HCT116 (cell line): ENCODE measurements around the gene PAEP. TPM values are rescaled to one million over a fixed set of nuclear protein-coding genes. Genes with fewer than 3 reads are reported as not detected.

Source experiments
- ATAC-seq: fragments of 200-7000 bp; cut with Tn5 transposase; 2 replicates; pipeline ENCODE4 v1.9.1; 2020; ENCODE audit warnings: mild to moderate bottlenecking, moderate library complexity
- BruUV-seq: library from RNA; stranded (reverse); fragments of 400-500 nt; replicated peaks from 2 replicates; lab custom pipeline; 2021; lab: Mats Ljungman, UMichigan
- CTCF ChIA-PET: fragments of 300-600 bp; sonication (Branson Sonifier 250); formaldehyde crosslinking; loops from one replicate; lab custom pipeline; 2021; ENCODE audit warnings: antibody characterized with exemption; lab: Charles Lee
- POLR2A ChIA-PET: fragments of 300-600, 350-600 bp; sonication (Branson Sonifier 250); formaldehyde crosslinking; loops from one replicate; lab custom pipeline; 2021; ENCODE audit warnings: antibody characterized with exemption; lab: Charles Lee
- RAD21 ChIA-PET, 2 experiments: fragments of 300-600 bp; sonication (Branson Sonifier 250); formaldehyde crosslinking; loops; one replicate each; lab custom pipeline; 2023; ENCODE audit warnings: low total read pairs in 2 of 2; ENCODE audit not compliant: uncharacterized antibody in 2 of 2, unreplicated experiment in 2 of 2, low non-redundant PET in 1 of 2; lab: Charles Lee
- DNase-seq: peaks from one replicate; pipeline ENCODE4 v3.0.0-alpha.2; 2010; ENCODE audit warnings: low read depth, low spot score
- H2AFZ ChIP-seq: fragments of 200-600 bp; shearing (Covaris generic), sonication (generic); 2 replicates; pipeline ENCODE4 v1.6.1; 2017; ENCODE audit warnings: low read depth, mixed run types, mixed read lengths, antibody characterized with exemption, low read length; ENCODE audit not compliant: poor library complexity, severe bottlenecking
- H3K27ac ChIP-seq: 2 replicates; pipeline ENCODE4 v1.5.1; 2012; ENCODE audit warnings: low read depth, low read length
- H3K27me3 ChIP-seq: fragments of 200-600 bp; sonication (generic); 2 replicates; pipeline ENCODE4 v1.6.1; 2016; ENCODE audit warnings: mixed run types, low read length, mixed read lengths; ENCODE audit not compliant: insufficient read depth
- H3K36me3 ChIP-seq, 2 experiments: fragments of 200-500 bp in 1 of 2; fragments of 200-600 bp in 1 of 2; sonication (Bioruptor generic) in 1 of 2; sonication (generic) in 1 of 2; 2 replicates each; pipeline versions ENCODE4 v1.5.1 to v1.6.1; 2014 to 2016; ENCODE audit warnings: low read length in 2 of 2, inconsistent platforms in 1 of 2, mixed read lengths in 1 of 2, mixed run types in 1 of 2; ENCODE audit not compliant: insufficient read depth in 2 of 2, control insufficient read depth in 1 of 2
- H3K4me1 ChIP-seq, 2 experiments: fragments of 200-600 bp in 1 of 2; sonication (generic) in 1 of 2; 2 replicates each; pipeline versions ENCODE4 v1.5.1 to v1.6.1; 2012 to 2017; ENCODE audit warnings: low read length in 2 of 2, inconsistent platforms in 1 of 2, mild to moderate bottlenecking in 1 of 2, mixed read lengths in 1 of 2, mixed run types in 1 of 2, moderate library complexity in 1 of 2; ENCODE audit not compliant: insufficient read depth in 2 of 2, control insufficient read depth in 1 of 2
- H3K4me2 ChIP-seq: fragments of 200-600 bp; sonication (generic); 2 replicates; pipeline ENCODE4 v1.6.1; 2017; ENCODE audit warnings: mixed run types, low read length, mixed read lengths
- H3K4me3 ChIP-seq, 2 experiments: fragments of 200-600 bp in 1 of 2; sonication (generic) in 1 of 2; replicated peaks in 1 of 2; 2 replicates each; pipeline ENCODE4 v1.5.1; 2011 to 2016; ENCODE audit warnings: low read length in 2 of 2, control low read depth in 1 of 2, low read depth in 1 of 2, mild to moderate bottlenecking in 1 of 2, mixed read lengths in 1 of 2, mixed run types in 1 of 2
- H3K79me2 ChIP-seq: fragments of 200-600 bp; sonication (generic); 2 replicates; pipeline ENCODE4 v1.6.1; 2017; ENCODE audit warnings: mild to moderate bottlenecking, mixed run types, low read length, moderate library complexity, mixed read lengths; ENCODE audit not compliant: insufficient read depth
- H3K9ac ChIP-seq: fragments of 200-600 bp; sonication (generic); 2 replicates; pipeline ENCODE4 v1.6.1; 2016; ENCODE audit warnings: low read length, mixed read lengths
- H3K9me2 ChIP-seq: fragments of 200-600 bp; sonication (generic), shearing (Covaris generic); 2 replicates; pipeline ENCODE4 v1.6.1; 2017; ENCODE audit warnings: mixed run types, mild to moderate bottlenecking, moderate library complexity; ENCODE audit not compliant: insufficient read depth
- H3K9me3 ChIP-seq, 2 experiments: fragments of 200-500 bp in 1 of 2; fragments of 200-600 bp in 1 of 2; sonication (Bioruptor generic) in 1 of 2; sonication (generic) in 1 of 2; 2 replicates each; pipeline ENCODE4 v1.6.1; 2014 to 2017; ENCODE audit warnings: low read length in 2 of 2, mixed read lengths in 2 of 2, inconsistent platforms in 1 of 2, low read depth in 1 of 2, mild to moderate bottlenecking in 1 of 2, mixed run types in 1 of 2, moderate library complexity in 1 of 2; ENCODE audit not compliant: control insufficient read depth in 1 of 2, insufficient read depth in 1 of 2
- H4K20me1 ChIP-seq: fragments of 200-600 bp; sonication (generic), shearing (Covaris generic); 2 replicates; pipeline ENCODE4 v1.6.1; 2017; ENCODE audit warnings: mixed run types, mild to moderate bottlenecking, moderate library complexity; ENCODE audit not compliant: insufficient read depth
- CBX3 ChIP-seq: IDR thresholded peaks from 2 replicates; pipeline ENCODE4 v1.6.1; 2012; ENCODE audit warnings: low read depth
- EGR1 ChIP-seq: IDR thresholded peaks from 2 replicates; pipeline ENCODE4 v1.6.1; 2012; ENCODE audit warnings: low read depth
- EZH2phosphoT487 ChIP-seq: fragments of 200-600 bp; IDR thresholded peaks from 2 replicates; pipeline ENCODE4 v1.6.1; 2018; ENCODE audit warnings: antibody characterized with exemption, borderline replicate concordance
- JUND ChIP-seq: IDR thresholded peaks from 2 replicates; pipeline ENCODE4 v1.6.1; 2012
- SIN3A ChIP-seq: IDR thresholded peaks from 2 replicates; pipeline ENCODE4 v1.6.1; 2012; ENCODE audit warnings: low read depth
- SRF ChIP-seq: IDR thresholded peaks from 2 replicates; pipeline ENCODE4 v1.6.1; 2012; ENCODE audit warnings: low read depth
- TCF7L2 ChIP-seq: IDR thresholded peaks from 2 replicates; pipeline ENCODE4 v1.7.0; 2011; ENCODE audit warnings: borderline replicate concordance, inconsistent platforms; ENCODE audit not compliant: insufficient read depth, insufficient read length; ENCODE audit errors: extremely low read depth
- YY1 ChIP-seq: IDR thresholded peaks from 2 replicates; pipeline ENCODE4 v1.6.1; 2011; ENCODE audit warnings: low read length, low read depth, moderate library complexity, mild to moderate bottlenecking; ENCODE audit not compliant: insufficient replicate concordance; ENCODE audit errors: extremely low read depth
- ZFX ChIP-seq: fragments of 450-650 bp; IDR thresholded peaks from 2 replicates; pipeline ENCODE4 v1.6.1; 2017
- intact Hi-C: fragments of 100-400 bp; cut with micrococcal nuclease; formaldehyde crosslinking; loops from 2 replicates; pipeline ENCODE4 v1.10.0; 2022
- total RNA-seq: library from RNA; stranded (reverse); gene quantifications from one replicate; pipeline ENCODE4 v1.2.1, GENCODE V29; 2021; ENCODE audit not compliant: unreplicated experiment
- TF ChIP-seq, protein P1 (sequence below): IDR thresholded peaks from 2 replicates; pipeline ENCODE4 v1.6.1; 2012
- TF ChIP-seq, protein P2 (sequence below): IDR thresholded peaks from 2 replicates; pipeline ENCODE4 v1.6.1; 2012
- TF ChIP-seq, protein P3 (sequence below), 3 experiments: fragments of 200-600 bp in 1 of 3; sonication (generic) in 1 of 3; IDR thresholded peaks in 2 of 3; conservative IDR thresholded peaks in 1 of 3; 2 replicates each; pipeline ENCODE4 v1.5.1; 2012 to 2017; ENCODE audit warnings: low read depth in 2 of 3, low read length in 2 of 3, antibody characterized with exemption in 1 of 3, borderline replicate concordance in 1 of 3, control low read depth in 1 of 3, mild to moderate bottlenecking in 1 of 3, mixed read lengths in 1 of 3, mixed run types in 1 of 3, moderate library complexity in 1 of 3; ENCODE audit not compliant: insufficient read depth in 1 of 3

Gene PAEP
- total RNA-seq, 1 experiment from 2014 or later, result not detected

DNA sequence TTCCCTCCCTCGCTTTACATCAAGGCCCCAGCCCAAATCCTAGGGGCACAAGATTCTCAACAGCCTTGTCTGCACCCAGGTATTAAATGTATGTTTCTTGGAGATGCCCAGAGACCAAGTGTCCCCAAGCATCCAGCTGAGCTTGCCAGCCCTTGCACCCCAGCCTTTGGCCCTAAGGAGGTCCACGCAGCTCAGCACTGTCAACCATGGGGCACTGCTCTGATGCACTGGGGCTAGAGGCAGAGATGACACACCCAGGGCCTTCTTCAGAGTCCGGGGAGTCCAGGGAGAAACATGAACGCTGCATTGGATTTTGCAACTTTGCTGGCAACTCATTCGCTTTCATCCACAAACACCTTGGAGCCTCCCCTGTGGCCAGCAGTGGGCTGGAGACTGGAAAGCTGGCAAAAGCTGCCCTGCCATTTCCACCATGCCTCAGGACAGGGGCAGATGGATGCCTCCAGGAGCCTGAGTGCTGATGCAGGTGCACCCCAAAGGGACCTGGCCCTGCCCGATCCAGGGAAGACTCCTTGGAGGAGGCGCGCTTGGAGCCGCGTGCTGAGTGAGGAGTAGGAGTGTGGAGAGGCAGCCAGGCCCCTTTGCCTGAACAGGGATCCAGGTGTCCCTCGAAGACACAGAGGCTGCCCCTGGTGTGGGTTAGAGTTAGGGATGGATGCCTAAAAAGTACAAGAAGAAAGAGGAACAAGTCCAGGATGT, 19.3 kb downstream of the PAEP start:
- H4K20me1 ChIP-seq, result no peaks in the 10 kb centered on the region
- no peaks in the 10 kb centered on the region for H3K9me3 ChIP-seq
- H3K27me3 ChIP-seq, result peaks cover 6% of the 10 kb centered on the region; the same call in 1 of the 2 replicates
- H3K9me2 ChIP-seq, result no peaks in the 10 kb centered on the region
- no peak overlapping the region for H3K9ac ChIP-seq
- no peaks in the 10 kb centered on the region for H3K79me2 ChIP-seq
- intact Hi-C loops, result no loop called here
- ChIA-PET POLR2A (no interaction called here), RAD21 (no interaction called here), CTCF (no interaction called here)
- no peaks in the 10 kb centered on the region for H3K4me1 ChIP-seq
- BruUV-seq, result no TSS peak
- no peak overlapping the region for H3K4me3 ChIP-seq
- DNase-seq, result no peak
- H3K27ac ChIP-seq, result no peak overlapping the region
- no peak for TF ChIP-seq EZH2phosphoT487
- TF ChIP-seq, protein P1, sequence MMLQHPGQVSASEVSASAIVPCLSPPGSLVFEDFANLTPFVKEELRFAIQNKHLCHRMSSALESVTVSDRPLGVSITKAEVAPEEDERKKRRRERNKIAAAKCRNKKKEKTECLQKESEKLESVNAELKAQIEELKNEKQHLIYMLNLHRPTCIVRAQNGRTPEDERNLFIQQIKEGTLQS, result no peak
- no peak for TF ChIP-seq JUND
- TF ChIP-seq CBX3, result no peak
- TF ChIP-seq, protein P2, sequence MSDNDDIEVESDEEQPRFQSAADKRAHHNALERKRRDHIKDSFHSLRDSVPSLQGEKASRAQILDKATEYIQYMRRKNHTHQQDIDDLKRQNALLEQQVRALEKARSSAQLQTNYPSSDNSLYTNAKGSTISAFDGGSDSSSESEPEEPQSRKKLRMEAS, result no peak
- no peak for TF ChIP-seq SIN3A
- TF ChIP-seq, protein P3, sequence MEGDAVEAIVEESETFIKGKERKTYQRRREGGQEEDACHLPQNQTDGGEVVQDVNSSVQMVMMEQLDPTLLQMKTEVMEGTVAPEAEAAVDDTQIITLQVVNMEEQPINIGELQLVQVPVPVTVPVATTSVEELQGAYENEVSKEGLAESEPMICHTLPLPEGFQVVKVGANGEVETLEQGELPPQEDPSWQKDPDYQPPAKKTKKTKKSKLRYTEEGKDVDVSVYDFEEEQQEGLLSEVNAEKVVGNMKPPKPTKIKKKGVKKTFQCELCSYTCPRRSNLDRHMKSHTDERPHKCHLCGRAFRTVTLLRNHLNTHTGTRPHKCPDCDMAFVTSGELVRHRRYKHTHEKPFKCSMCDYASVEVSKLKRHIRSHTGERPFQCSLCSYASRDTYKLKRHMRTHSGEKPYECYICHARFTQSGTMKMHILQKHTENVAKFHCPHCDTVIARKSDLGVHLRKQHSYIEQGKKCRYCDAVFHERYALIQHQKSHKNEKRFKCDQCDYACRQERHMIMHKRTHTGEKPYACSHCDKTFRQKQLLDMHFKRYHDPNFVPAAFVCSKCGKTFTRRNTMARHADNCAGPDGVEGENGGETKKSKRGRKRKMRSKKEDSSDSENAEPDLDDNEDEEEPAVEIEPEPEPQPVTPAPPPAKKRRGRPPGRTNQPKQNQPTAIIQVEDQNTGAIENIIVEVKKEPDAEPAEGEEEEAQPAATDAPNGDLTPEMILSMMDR (IDR thresholded peaks at IDR 0.05 in 2 of 3, conservative IDR thresholded peaks at IDR 0.05 in 1 of 3; ENCODE audit: borderline replicate concordance in 1 of 3, insufficient read depth in 1 of 3, low read depth in 2 of 3, low read length in 2 of 3), result no peak
- no peak for TF ChIP-seq ZFX
- TF ChIP-seq TCF7L2, result no peak
- TF ChIP-seq SRF, result no peak
- TF ChIP-seq YY1, result no peak
- TF ChIP-seq EGR1, result no peak
- H3K36me3 ChIP-seq, result no peaks in the 10 kb centered on the region
- H3K4me2 ChIP-seq, result no peak overlapping the region
- no peak for ATAC-seq
- no peak overlapping the region for H2AFZ ChIP-seq
